Fibroblast of mammary gland (primary cell): Measurements from ENCODE around the gene FKBP14.
A peak's percentile ranks its signal among the peaks of the same experiment; 100 is the strongest.

Experiments
- DNase-seq: peaks from one replicate; pipeline ENCODE4 v3.0.0-alpha.2; 2010; ENCODE audit warnings: low read depth
- H3K4me3 ChIP-seq: 2 replicates; pipeline ENCODE4 v1.5.1; 2011; ENCODE audit warnings: low read depth, mild to moderate bottlenecking, low read length, moderate library complexity; ENCODE audit not compliant: control insufficient read depth
- TF ChIP-seq, protein P1 (sequence below): conservative IDR thresholded peaks from 2 replicates; pipeline ENCODE4 v1.5.1; 2011; ENCODE audit warnings: low read depth, low read length, inconsistent platforms; ENCODE audit not compliant: control insufficient read depth, insufficient read depth

FKBP14 gene

DNA sequence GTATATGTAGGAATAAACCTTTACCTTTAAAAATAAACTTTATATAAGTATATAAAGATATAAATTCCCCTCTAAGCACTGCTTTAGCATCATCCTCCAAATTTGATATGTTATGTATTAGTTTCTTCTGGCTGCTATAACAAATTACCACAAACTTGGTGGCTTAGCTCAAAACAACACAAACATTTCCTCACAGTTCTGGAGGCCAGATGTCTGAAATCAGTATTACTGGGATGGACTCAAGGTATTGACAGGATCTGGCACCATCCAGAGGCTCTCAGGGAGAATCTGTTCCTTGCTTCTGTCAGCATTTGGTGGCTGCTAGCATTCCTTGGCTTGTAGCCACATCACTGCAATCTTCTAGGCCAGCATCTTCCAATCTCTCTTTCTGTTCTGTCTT, 30.2 kb downstream of the FKBP14 start:
- TF ChIP-seq, protein P1, sequence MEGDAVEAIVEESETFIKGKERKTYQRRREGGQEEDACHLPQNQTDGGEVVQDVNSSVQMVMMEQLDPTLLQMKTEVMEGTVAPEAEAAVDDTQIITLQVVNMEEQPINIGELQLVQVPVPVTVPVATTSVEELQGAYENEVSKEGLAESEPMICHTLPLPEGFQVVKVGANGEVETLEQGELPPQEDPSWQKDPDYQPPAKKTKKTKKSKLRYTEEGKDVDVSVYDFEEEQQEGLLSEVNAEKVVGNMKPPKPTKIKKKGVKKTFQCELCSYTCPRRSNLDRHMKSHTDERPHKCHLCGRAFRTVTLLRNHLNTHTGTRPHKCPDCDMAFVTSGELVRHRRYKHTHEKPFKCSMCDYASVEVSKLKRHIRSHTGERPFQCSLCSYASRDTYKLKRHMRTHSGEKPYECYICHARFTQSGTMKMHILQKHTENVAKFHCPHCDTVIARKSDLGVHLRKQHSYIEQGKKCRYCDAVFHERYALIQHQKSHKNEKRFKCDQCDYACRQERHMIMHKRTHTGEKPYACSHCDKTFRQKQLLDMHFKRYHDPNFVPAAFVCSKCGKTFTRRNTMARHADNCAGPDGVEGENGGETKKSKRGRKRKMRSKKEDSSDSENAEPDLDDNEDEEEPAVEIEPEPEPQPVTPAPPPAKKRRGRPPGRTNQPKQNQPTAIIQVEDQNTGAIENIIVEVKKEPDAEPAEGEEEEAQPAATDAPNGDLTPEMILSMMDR: no peak
- DNase-seq: no peak
- H3K4me3 ChIP-seq: no peak overlapping the region

- TF ChIP-seq, protein P1: no peak
- no peak for DNase-seq
- H3K4me3 ChIP-seq: no peak overlapping the region
Observed at GRCh38 chr7:29995652-29996051, 30.9 kb downstream of the FKBP14 start.

DNA sequence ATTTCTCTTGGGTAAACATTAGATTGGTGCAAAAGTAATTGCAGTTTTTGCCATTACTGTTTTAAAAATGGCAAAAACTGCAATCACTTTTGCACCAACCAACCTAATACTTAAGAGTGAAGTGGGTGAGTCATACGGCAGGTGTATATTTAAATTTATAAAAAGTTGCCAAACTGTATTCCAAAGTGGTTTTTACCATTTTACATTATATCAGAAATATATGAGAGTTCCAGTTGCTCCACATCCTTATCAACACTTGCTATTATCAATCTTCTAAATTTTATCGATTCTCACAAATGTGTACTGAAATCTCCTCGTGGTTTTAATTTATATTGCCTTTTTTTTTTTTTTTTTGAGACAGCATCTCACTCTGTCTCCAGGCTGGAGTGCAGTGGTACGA, 33.4 kb downstream of the FKBP14 start:
- H3K4me3 ChIP-seq: no peak overlapping the region
- TF ChIP-seq, protein P1: no peak
- no peak for DNase-seq

GRCh38 chr7:29991937-29992336, 34.6 kb downstream of the FKBP14 start:
- TF ChIP-seq, protein P1: no peak
- no peak for DNase-seq

DNA sequence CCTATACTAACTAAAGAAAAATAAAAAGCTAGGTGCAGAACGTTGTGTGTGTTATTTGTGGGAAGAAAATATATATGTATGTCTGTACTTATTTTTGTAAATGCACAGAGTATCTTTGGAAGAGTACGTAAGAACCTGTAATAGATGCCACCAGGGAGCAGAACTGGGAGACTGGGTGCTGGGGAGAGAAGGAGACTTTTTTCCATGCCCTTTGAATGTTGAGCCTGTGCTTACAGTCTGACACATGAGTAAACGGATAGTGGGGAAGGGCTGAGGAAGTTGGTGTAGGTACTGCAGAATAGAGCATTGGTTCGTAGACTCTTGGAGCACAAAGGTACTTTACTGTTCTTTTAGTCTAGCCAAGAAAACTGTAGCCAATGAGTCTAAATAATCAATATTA, 35.6 kb downstream of the FKBP14 start:
- DNase-seq: no peak
- TF ChIP-seq, protein P1: no peak
- H3K4me3 ChIP-seq: no peak overlapping the region

More at GRCh38 chr7:29991937-29992336, 34.6 kb downstream of the FKBP14 start:
- H3K4me3 ChIP-seq: no peak overlapping the region

- H3K4me3 ChIP-seq: peak within 1 kb of the TSS; percentile 70
- no peak for DNase-seq
- TF ChIP-seq, protein P1: no peak
Observed at GRCh38 chr7:29989257-29989995, 37.1 kb downstream of the FKBP14 start, which contains the start of gene SCRN1. Gene SCRN1, minus strand, starts transcription at chr7:29989801. Its CDS starts 20,734 bp downstream, at chr7:29969067.
